A549 (cell line): ENCODE results near the gene SLC35B4. TPM values are rescaled to one million over a fixed set of nuclear protein-coding genes. Genes with fewer than 3 reads are reported as not detected.

Experiments used
- ATAC-seq, 2 experiments: fragments of 200-7000 bp in 1 of 2; fragments of >200 bp in 1 of 2; cut with Nextera tagmentation in 1 of 2; cut with Tn5 transposase in 1 of 2; 3 replicates each; pipeline versions ENCODE4 v1.8.0 to v1.9.1; 2018 to 2020; ENCODE audit warnings: mild to moderate bottlenecking in 1 of 2, moderate library complexity in 1 of 2
- CTCF ChIA-PET: fragments of 300-600 bp; sonication (Branson Sonifier 250); formaldehyde crosslinking; extraction: SDS; loops from one replicate; lab custom pipeline; 2021; ENCODE audit warnings: antibody characterized with exemption, inconsistent platforms; lab: Yijun Ruan, JAX
- POLR2A ChIA-PET: fragments of 350-600 bp; formaldehyde crosslinking; extraction: SDS; loops from one replicate; lab custom pipeline; 2021; ENCODE audit warnings: antibody characterized with exemption, inconsistent platforms; lab: Yijun Ruan, JAX
- DNase-seq, 2 experiments: peaks; one replicate each; pipeline versions ENCODE4 v3.0.0 to v3.0.0-alpha.2; 2011 to 2016; ENCODE audit warnings: low read depth in 1 of 2, low spot score in 1 of 2
- FAIRE-seq: peaks from 2 replicates; lab custom pipeline; 2011; peaks lifted over from hg19 to GRCh38; lab: Jason Lieb, UNC
- H3K27ac ChIP-seq, 2 experiments: fragments of >200 bp; sonication (Bioruptor Twin); formaldehyde crosslinking; 3 replicates each; pipeline ENCODE4 v1.5.1; 2016 to 2017
- H3K4me1 ChIP-seq: fragments of >200 bp; sonication (Bioruptor Twin); formaldehyde crosslinking; 3 replicates; pipeline ENCODE4 v1.6.1; 2016
- H3K4me2 ChIP-seq: fragments of >200 bp; sonication (Bioruptor Twin); formaldehyde crosslinking; 3 replicates; pipeline ENCODE4 v1.6.1; 2016
- H3K4me3 ChIP-seq: fragments of >200 bp; sonication (Bioruptor Twin); formaldehyde crosslinking; 3 replicates; pipeline ENCODE4 v1.5.1; 2016
- H3K9me3 ChIP-seq: fragments of >200 bp; sonication (Bioruptor Twin); formaldehyde crosslinking; 3 replicates; pipeline ENCODE4 v1.6.1; 2016
- CHD2 ChIP-seq: fragments of 150-350 bp; IDR thresholded peaks from 2 replicates; pipeline ENCODE4 v1.6.1; 2014; ENCODE audit warnings: low read length; ENCODE audit not compliant: partially characterized antibody
- CHD4 ChIP-seq: fragments of 200-600 bp; sonication (generic); IDR thresholded peaks from 2 replicates; pipeline ENCODE4 v1.6.1; 2016; ENCODE audit warnings: antibody characterized with exemption, mild to moderate bottlenecking, borderline replicate concordance
- FOSB ChIP-seq: fragments of 250-450 bp; sonication (Bioruptor Pico); IDR thresholded peaks from 2 replicates; pipeline ENCODE4 v1.5.0; 2020; ENCODE audit warnings: mild to moderate bottlenecking, moderate library complexity
- FOSL2 ChIP-seq, 2 experiments: fragments of 450-650 bp in 1 of 2; fragments of >200 bp in 1 of 2; sonication (Bioruptor Twin) in 1 of 2; formaldehyde crosslinking; IDR thresholded peaks; 2 replicates each; pipeline versions ENCODE4 v1.5.0 to v1.6.1; 2016 to 2020; ENCODE audit warnings: mild to moderate bottlenecking in 1 of 2, moderate library complexity in 1 of 2
- FOXS1 ChIP-seq: fragments of 250-450 bp; sonication (Bioruptor Pico); IDR thresholded peaks from 2 replicates; pipeline ENCODE4 v1.5.0; 2020; ENCODE audit warnings: mild to moderate bottlenecking, moderate library complexity
- JUN ChIP-seq, 2 experiments: fragments of >200 bp; sonication (Bioruptor Twin); formaldehyde crosslinking; IDR thresholded peaks; 2 replicates in 1 of 2; 3 replicates in 1 of 2; pipeline ENCODE4 v1.6.1; 2016 to 2017
- KDM5A ChIP-seq: fragments of 200-600 bp; sonication (generic); IDR thresholded peaks from 2 replicates; pipeline ENCODE4 v1.6.1; 2016; ENCODE audit warnings: antibody characterized with exemption, mild to moderate bottlenecking
- MAZ ChIP-seq: fragments of 150-350 bp; IDR thresholded peaks from 2 replicates; pipeline ENCODE4 v1.6.1; 2014; ENCODE audit warnings: antibody characterized with exemption, low read depth, low read length, borderline replicate concordance
- MYC ChIP-seq: IDR thresholded peaks from 2 replicates; pipeline ENCODE4 v1.6.1; 2012; ENCODE audit warnings: mild to moderate bottlenecking, inconsistent platforms, low read length, improper control_type of control experiment, borderline replicate concordance
- NR3C1 ChIP-seq: fragments of >200 bp; sonication (Bioruptor Twin); formaldehyde crosslinking; IDR thresholded peaks from 3 replicates; pipeline ENCODE4 v1.6.1; 2017
- POLR2A ChIP-seq: IDR thresholded peaks from 2 replicates; pipeline ENCODE4 v1.6.1; 2012; ENCODE audit warnings: mild to moderate bottlenecking, low read length
- POLR2AphosphoS2 ChIP-seq: conservative IDR thresholded peaks from 2 replicates; pipeline ENCODE4 v1.6.1; 2012; ENCODE audit warnings: low read length, improper control_type of control experiment, inconsistent platforms
- RCOR1 ChIP-seq: fragments of 150-350 bp; IDR thresholded peaks from 2 replicates; pipeline ENCODE4 v1.6.1; 2014; ENCODE audit warnings: antibody characterized with exemption, low read length, low read depth
- SMC3 ChIP-seq: fragments of >200 bp; sonication (Bioruptor Twin); formaldehyde crosslinking; IDR thresholded peaks from 3 replicates; pipeline ENCODE4 v1.6.1; 2018; ENCODE audit warnings: inconsistent platforms
- SREBF2 ChIP-seq: fragments of 450-650 bp; IDR thresholded peaks from 2 replicates; pipeline ENCODE4 v1.6.1; 2014; ENCODE audit warnings: mild to moderate bottlenecking, moderate library complexity
- TFCP2L1 ChIP-seq: fragments of 250-450 bp; sonication (Bioruptor Pico); IDR thresholded peaks from 2 replicates; pipeline ENCODE4 v1.5.0; 2021; ENCODE audit warnings: mild to moderate bottlenecking
- TP53 ChIP-seq: fragments of 250-450 bp; sonication (Bioruptor Pico); IDR thresholded peaks from 2 replicates; pipeline ENCODE4 v1.5.0; 2021; ENCODE audit warnings: mild to moderate bottlenecking, moderate library complexity
- ZC3H11A ChIP-seq: fragments of 450-650 bp; IDR thresholded peaks from 2 replicates; pipeline ENCODE4 v1.6.1; 2014; ENCODE audit warnings: antibody characterized with exemption, mild to moderate bottlenecking
- ZFP36 ChIP-seq: fragments of 450-650 bp; IDR thresholded peaks from 2 replicates; pipeline ENCODE4 v1.6.1; 2014; ENCODE audit warnings: borderline replicate concordance; ENCODE audit not compliant: partially characterized antibody
- ZNF302 ChIP-seq: fragments of 250-450 bp; sonication (Bioruptor Pico); IDR thresholded peaks from 2 replicates; pipeline ENCODE4 v1.9.0; 2021; ENCODE audit warnings: inconsistent platforms, mild to moderate bottlenecking, moderate library complexity
- WGBS: methylation state at CpG from one replicate; pipeline ENCODE4 v1.1.6; 2017; ENCODE audit errors: missing lambda C conversion rate; 5-methylcytosine and 5-hydroxymethylcytosine counted together
- polyA plus RNA-seq, 4 experiments: library from polyadenylated mRNA; depleted of rRNA in 3 of 4; stranded (reverse); fragments of >200 nt; fragmentation: RNase III in 1 of 4; extraction: RNeasy Plus Mini Kit Qiagen cat#74134 plus additional on column Dnase treatment in 1 of 4; gene quantifications; 2 replicates in 3 of 4; 3 replicates in 1 of 4; pipeline ENCODE4 v1.2.3, GENCODE V29; 2011 to 2017
- TF ChIP-seq, protein P1 (sequence below): IDR thresholded peaks from 2 replicates; pipeline ENCODE4 v1.6.1; 2012; ENCODE audit warnings: low read depth, borderline replicate concordance
- TF ChIP-seq, protein P2 (sequence below): fragments of 150-350 bp; IDR thresholded peaks from 2 replicates; pipeline ENCODE4 v1.6.1; 2014; ENCODE audit warnings: low read depth, mild to moderate bottlenecking, low read length
- TF ChIP-seq, protein P3 (sequence below): fragments of 250-450 bp; sonication (Bioruptor Pico); IDR thresholded peaks from 2 replicates; pipeline ENCODE4 v1.5.0; 2020; ENCODE audit warnings: low read depth, mild to moderate bottlenecking, moderate library complexity
- TF ChIP-seq, protein P4 (sequence below): IDR thresholded peaks from 2 replicates; pipeline ENCODE4 v1.6.1; 2012
- TF ChIP-seq, protein P5 (sequence below): fragments of >200 bp; sonication (Bioruptor Twin); formaldehyde crosslinking; IDR thresholded peaks from 2 replicates; pipeline ENCODE4 v1.6.1; 2016
- TF ChIP-seq, protein P6 (sequence below): fragments of 200-600 bp; sonication (generic); IDR thresholded peaks from 2 replicates; pipeline ENCODE4 v1.6.1; 2016; ENCODE audit warnings: antibody characterized with exemption, mild to moderate bottlenecking, moderate library complexity

Gene SLC35B4
- polyA plus RNA-seq, 2 of the 4 experiments (the other 2 are of a cell fraction), result 32.8 to 73.0 TPM

DNA sequence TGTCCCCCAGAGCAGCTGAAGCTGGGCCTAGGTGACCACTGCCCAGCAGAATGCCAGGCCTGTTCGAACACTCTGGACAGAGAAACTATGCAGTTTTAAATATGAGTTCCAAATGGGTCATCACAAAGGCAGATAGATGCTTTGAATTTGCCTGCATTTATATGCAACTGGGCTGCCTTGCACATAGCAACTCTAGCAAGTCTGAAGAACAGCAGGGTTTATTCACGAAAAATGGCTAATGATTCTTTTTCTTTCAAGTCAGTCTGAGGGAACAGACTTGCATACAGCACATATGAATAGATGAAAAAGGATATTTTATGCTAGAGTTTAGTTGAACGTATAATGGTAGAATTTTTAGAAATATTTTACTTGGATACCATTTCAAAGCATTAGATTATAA lies 68.5 kb downstream of the SLC35B4 start:
- no peak for DNase-seq
- TF ChIP-seq POLR2AphosphoS2 (no peak), FOXS1 (CRISPR knock-in tag) (no peak), NR3C1 (no peak), RCOR1 (no peak), ZNF302 (no peak), ZFP36 (no peak), FOSB (CRISPR knock-in tag) (no peak), MYC (no peak), TP53 (CRISPR knock-in tag) (no peak), MAZ (no peak), KDM5A (no peak)
- TF ChIP-seq, protein P1, sequence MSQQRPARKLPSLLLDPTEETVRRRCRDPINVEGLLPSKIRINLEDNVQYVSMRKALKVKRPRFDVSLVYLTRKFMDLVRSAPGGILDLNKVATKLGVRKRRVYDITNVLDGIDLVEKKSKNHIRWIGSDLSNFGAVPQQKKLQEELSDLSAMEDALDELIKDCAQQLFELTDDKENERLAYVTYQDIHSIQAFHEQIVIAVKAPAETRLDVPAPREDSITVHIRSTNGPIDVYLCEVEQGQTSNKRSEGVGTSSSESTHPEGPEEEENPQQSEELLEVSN, result no peak
- TF ChIP-seq, protein P2, sequence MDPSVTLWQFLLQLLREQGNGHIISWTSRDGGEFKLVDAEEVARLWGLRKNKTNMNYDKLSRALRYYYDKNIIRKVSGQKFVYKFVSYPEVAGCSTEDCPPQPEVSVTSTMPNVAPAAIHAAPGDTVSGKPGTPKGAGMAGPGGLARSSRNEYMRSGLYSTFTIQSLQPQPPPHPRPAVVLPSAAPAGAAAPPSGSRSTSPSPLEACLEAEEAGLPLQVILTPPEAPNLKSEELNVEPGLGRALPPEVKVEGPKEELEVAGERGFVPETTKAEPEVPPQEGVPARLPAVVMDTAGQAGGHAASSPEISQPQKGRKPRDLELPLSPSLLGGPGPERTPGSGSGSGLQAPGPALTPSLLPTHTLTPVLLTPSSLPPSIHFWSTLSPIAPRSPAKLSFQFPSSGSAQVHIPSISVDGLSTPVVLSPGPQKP, result no peak
- TF ChIP-seq, protein P3, sequence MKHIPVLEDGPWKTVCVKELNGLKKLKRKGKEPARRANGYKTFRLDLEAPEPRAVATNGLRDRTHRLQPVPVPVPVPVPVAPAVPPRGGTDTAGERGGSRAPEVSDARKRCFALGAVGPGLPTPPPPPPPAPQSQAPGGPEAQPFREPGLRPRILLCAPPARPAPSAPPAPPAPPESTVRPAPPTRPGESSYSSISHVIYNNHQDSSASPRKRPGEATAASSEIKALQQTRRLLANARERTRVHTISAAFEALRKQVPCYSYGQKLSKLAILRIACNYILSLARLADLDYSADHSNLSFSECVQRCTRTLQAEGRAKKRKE (CRISPR knock-in tag), result no peak
- TF ChIP-seq, protein P4, sequence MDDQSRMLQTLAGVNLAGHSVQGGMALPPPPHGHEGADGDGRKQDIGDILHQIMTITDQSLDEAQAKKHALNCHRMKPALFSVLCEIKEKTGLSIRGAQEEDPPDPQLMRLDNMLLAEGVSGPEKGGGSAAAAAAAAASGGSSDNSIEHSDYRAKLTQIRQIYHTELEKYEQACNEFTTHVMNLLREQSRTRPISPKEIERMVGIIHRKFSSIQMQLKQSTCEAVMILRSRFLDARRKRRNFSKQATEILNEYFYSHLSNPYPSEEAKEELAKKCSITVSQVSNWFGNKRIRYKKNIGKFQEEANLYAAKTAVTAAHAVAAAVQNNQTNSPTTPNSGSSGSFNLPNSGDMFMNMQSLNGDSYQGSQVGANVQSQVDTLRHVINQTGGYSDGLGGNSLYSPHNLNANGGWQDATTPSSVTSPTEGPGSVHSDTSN, result no peak
- no peak for ATAC-seq
- 44% methylated on average over 3 of the region's 3 CpGs for WGBS
- no peak for FAIRE-seq
- Histone ChIP-seq H3K27ac (no peak overlapping the region), H3K4me1 (no peaks in the 10 kb centered on the region), H3K9me3 (no peaks in the 10 kb centered on the region), H3K4me2 (no peak overlapping the region), H3K4me3 (no peak overlapping the region)
- ChIA-PET CTCF (interaction anchor here (1.5 kb wide), 1 partner anchor 16 kb away, joined by 3 read pairs; no protein-coding TSS in a partner anchor), POLR2A (no interaction called here)

DNA sequence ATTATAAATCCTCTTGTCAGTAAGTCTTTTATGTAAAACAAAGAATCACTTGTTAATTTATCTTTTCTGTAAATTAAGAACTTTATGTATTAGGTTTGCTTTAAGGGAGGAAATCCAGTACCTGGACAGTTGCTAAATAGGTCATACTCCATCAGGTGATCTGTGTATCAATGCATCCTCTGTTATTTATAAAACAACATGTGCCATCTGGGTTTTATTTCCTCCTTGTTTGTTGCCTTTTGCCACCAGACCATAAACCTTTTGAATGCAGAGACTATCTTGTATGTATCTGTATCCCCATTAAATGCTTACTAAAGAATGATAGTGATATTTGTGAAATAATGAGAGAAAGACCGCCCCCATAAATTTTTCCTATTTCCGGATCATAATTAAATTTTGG lies 70.0 kb downstream of the SLC35B4 start:
- DNase-seq, result no peak
- FAIRE-seq, result peak; percentile 43
- CTCF ChIA-PET, result interaction anchor here (1.0 kb wide), 1 partner anchor 11 kb away, joined by 3 read pairs; no protein-coding TSS in a partner anchor
- H3K27ac ChIP-seq, result no peak overlapping the region
- ATAC-seq, result no peak
- POLR2A ChIA-PET, result no interaction called here
- no peak overlapping the region for H3K4me3 ChIP-seq
- no peaks in the 10 kb centered on the region for H3K9me3 ChIP-seq
- H3K4me2 ChIP-seq, result no peak overlapping the region
- TF ChIP-seq TFCP2L1, result no peak
- no peak for TF ChIP-seq SMC3
- no peak for TF ChIP-seq POLR2A
- no peak for TF ChIP-seq FOSL2 (IDR thresholded peaks at IDR 0.05)
- TF ChIP-seq FOSL2 (CRISPR knock-in tag; IDR thresholded peaks at IDR 0.05), result no peak
- TF ChIP-seq POLR2AphosphoS2, result no peak
- TF ChIP-seq FOSB (CRISPR knock-in tag), result no peak
- TF ChIP-seq, protein P1, result no peak
- H3K4me1 ChIP-seq, result no peaks in the 10 kb centered on the region
- WGBS, result 73% methylated on average over 2 of the region's 2 CpGs

DNA sequence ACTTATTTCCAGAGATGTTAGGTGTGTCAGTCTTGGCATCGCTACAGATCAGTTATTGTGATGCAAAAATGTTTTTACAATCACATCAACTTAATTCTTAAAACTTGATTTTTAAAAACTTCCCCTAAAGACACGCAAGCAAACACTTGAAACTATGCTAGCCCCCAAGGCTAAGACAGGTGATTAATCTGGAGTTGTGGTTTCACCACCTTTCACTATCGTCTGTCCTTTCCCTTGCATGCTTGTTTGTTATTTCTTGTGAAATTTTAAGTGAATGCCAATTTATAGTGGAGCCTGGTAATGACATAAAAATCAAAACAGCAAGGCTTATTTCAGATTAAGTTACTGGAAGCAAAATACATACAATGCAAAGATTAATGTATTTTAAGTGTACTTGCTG lies 70.4 kb downstream of the SLC35B4 start:
- 30% methylated on average over 3 of the region's 3 CpGs for WGBS
- ChIA-PET POLR2A (no interaction called here), CTCF (interaction anchor here (1.0 kb wide), 1 partner anchor 11 kb away, joined by 3 read pairs; no protein-coding TSS in a partner anchor)
- Histone ChIP-seq H3K4me1 (no peaks in the 10 kb centered on the region), H3K4me3 (no peak overlapping the region), H3K9me3 (no peaks in the 10 kb centered on the region), H3K27ac (no peak overlapping the region), H3K4me2 (no peak overlapping the region)
- ATAC-seq (no peak), FAIRE-seq (peak; percentile 43), DNase-seq (no peak)
- TF ChIP-seq FOSL2 (IDR thresholded peaks at IDR 0.05), result no peak
- no peak for TF ChIP-seq FOSL2 (CRISPR knock-in tag; IDR thresholded peaks at IDR 0.05)
- TF ChIP-seq, protein P5, sequence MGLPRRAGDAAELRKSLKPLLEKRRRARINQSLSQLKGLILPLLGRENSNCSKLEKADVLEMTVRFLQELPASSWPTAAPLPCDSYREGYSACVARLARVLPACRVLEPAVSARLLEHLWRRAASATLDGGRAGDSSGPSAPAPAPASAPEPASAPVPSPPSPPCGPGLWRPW, result no peak
- no peak for TF ChIP-seq CHD4
- TF ChIP-seq JUN (IDR thresholded peaks at IDR 0.05), result no peak
- TF ChIP-seq, protein P6, sequence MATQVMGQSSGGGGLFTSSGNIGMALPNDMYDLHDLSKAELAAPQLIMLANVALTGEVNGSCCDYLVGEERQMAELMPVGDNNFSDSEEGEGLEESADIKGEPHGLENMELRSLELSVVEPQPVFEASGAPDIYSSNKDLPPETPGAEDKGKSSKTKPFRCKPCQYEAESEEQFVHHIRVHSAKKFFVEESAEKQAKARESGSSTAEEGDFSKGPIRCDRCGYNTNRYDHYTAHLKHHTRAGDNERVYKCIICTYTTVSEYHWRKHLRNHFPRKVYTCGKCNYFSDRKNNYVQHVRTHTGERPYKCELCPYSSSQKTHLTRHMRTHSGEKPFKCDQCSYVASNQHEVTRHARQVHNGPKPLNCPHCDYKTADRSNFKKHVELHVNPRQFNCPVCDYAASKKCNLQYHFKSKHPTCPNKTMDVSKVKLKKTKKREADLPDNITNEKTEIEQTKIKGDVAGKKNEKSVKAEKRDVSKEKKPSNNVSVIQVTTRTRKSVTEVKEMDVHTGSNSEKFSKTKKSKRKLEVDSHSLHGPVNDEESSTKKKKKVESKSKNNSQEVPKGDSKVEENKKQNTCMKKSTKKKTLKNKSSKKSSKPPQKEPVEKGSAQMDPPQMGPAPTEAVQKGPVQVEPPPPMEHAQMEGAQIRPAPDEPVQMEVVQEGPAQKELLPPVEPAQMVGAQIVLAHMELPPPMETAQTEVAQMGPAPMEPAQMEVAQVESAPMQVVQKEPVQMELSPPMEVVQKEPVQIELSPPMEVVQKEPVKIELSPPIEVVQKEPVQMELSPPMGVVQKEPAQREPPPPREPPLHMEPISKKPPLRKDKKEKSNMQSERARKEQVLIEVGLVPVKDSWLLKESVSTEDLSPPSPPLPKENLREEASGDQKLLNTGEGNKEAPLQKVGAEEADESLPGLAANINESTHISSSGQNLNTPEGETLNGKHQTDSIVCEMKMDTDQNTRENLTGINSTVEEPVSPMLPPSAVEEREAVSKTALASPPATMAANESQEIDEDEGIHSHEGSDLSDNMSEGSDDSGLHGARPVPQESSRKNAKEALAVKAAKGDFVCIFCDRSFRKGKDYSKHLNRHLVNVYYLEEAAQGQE, result no peak
- TF ChIP-seq, protein P1, result no peak
- no peak for TF ChIP-seq SREBF2
- TF ChIP-seq CHD2, result no peak
- TF ChIP-seq ZC3H11A, result no peak
